ENCODE measurements around the gene TRAF6.

DNA sequence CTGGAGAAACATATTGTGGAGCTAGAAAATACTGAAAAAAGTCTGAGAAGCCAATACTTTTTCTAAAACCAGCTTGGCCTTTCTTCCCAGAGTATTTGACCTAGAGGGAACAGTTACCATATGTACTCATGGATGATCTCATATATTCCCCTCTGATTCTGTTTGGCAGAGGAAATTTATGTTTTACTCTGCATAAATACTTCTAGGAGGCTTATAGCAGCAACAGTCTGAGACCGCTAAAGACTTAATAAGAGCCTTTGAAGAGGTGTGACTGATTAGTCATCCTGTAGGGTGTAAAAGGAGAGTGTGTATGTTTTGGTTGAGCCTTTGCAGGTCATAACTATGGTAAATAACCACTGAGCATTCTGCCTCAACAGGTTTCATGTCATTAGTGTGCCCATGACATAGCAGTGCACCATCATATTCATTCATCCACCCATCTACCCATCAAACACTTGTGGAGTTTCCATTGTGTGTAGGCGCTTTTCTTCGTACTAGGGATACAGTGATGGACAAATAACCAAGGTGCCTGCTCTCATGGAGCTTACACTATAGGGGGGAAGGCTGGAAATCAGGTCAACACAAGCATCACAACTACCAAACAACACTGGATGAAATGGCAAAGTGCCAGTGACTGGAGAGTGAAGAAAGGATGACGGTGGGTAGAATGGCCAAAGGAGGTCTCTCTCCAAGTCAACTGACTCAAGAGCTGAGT is 44.5 kb downstream of the TRAF6 start:
- TF ChIP-seq POLR2AphosphoS5 (IDR thresholded peaks at IDR 0.05) (no peak), POLR2A (IDR thresholded peaks at IDR 0.05) (no peak)
- TF ChIP-seq, protein P1, sequence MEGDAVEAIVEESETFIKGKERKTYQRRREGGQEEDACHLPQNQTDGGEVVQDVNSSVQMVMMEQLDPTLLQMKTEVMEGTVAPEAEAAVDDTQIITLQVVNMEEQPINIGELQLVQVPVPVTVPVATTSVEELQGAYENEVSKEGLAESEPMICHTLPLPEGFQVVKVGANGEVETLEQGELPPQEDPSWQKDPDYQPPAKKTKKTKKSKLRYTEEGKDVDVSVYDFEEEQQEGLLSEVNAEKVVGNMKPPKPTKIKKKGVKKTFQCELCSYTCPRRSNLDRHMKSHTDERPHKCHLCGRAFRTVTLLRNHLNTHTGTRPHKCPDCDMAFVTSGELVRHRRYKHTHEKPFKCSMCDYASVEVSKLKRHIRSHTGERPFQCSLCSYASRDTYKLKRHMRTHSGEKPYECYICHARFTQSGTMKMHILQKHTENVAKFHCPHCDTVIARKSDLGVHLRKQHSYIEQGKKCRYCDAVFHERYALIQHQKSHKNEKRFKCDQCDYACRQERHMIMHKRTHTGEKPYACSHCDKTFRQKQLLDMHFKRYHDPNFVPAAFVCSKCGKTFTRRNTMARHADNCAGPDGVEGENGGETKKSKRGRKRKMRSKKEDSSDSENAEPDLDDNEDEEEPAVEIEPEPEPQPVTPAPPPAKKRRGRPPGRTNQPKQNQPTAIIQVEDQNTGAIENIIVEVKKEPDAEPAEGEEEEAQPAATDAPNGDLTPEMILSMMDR (IDR thresholded peaks at IDR 0.05), result no peak

All from sigmoid colon (tissue), 4 donors.